HG02571 (cell line): Measurements from ENCODE around the gene SCN8A.
"Not testable (repeated sequence)": the region's sequence is repeated elsewhere in the genome, so short reads cannot be mapped to it uniquely, and the experiment has no call there.

Source experiments
- ATAC-seq: cut with Tn5 transposase; IDR thresholded peaks from one replicate; pipeline ENCODE4 v1.9.1; 2021; ENCODE audit warnings: mild to moderate bottlenecking, moderate library complexity; ENCODE audit not compliant: unreplicated experiment

The SCN8A gene

DNA sequence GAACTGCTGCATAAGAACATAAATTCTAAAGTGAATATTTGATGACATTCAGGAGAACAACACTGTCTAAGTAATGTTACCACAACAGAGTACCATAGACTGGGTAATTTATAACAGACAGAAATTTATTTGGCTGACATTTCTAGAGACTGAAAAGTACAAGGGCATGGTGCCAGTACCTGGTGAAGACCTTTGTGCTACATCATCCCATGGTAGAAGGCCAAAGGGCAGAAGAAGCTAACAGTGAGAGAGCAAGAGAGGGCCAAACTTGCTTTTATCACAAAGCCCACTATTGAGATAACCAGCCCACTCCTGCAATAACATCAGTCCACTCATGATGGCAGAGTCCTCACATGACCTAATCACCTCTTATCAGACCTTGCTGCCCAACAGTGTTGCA is 168.7 kb downstream of the SCN8A start:
- ATAC-seq: no peak

- ATAC-seq: no peak
Observed at GRCh38 chr12:51760231-51760630, 169.2 kb downstream of the SCN8A start.

GRCh38 chr12:51763743-51764142 is 172.7 kb downstream of the SCN8A start:
- ATAC-seq: no peak

GRCh38 chr12:51766067-51766676 is 175.1 kb downstream of the SCN8A start:
- no peak for ATAC-seq

- ATAC-seq: no peak
Observed at GRCh38 chr12:51771008-51771407, 180.0 kb downstream of the SCN8A start.

- ATAC-seq: no peak
Observed at GRCh38 chr12:51773145-51773869, 182.3 kb downstream of the SCN8A start.

DNA sequence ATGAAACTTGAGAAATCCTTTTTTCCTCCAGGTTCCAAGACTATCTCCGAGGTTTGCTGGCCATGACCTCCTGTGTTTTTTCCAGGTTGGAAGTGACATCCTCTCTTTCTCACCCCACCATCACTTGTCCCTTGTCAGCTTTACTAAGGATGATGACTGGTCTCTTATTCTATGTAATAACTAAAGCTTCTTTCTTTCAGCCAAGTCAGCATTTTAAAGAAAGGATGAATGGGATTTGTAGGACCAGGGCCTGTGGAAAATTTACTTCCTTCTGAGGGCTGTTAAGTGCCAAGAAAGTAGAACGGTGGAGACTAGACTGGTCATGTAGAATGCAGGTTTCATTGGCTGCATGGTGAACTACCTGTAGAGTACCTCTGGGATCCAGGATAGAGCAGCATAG is 183.9 kb downstream of the SCN8A start:
- no peak for ATAC-seq

- no peak for ATAC-seq
Observed at GRCh38 chr12:51777457-51777856, 186.4 kb downstream of the SCN8A start.

DNA sequence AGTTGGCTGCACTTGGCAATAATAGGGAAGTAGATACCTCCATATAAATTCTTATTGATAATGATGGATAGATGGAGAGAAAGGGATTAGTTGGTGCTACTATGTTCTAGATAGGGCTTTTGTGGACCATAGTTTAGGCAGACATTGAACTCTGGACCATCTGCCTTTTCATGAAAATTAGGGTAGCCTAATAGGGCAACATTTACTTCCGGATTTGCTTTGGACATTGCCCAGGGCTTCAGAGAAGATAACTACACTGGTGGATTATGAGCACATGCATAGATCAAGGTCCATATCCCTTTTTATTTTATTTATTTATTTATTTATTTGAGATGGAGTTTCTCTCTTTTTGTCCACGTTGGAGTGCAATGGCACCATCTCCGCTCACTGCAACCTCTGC is 186.9 kb downstream of the SCN8A start:
- no peak for ATAC-seq

DNA sequence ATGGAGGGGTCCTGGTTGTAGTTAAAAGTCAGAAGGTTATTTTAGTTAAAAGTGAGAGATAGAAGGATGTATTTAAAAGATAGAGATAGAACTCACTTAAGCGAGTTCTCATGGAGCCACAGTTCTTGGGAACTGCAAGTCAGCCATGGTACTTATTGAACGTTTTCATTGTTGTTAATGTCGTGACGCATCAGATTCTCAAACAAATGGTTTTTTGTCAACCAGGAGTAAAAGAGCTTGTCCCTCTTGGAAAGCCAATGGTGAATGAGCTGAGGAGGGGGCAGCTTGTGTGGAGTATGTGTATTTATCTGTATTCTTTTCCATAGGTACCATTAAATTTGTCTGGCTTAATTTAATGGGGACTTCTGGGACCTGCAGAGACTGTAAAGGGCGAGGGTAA is 188.8 kb downstream of the SCN8A start:
- no peak for ATAC-seq

- ATAC-seq: no peak
Observed at GRCh38 chr12:51784688-51785087, 193.7 kb downstream of the SCN8A start.

- no peak for ATAC-seq
Observed at GRCh38 chr12:51785906-51786305, 194.9 kb downstream of the SCN8A start.

DNA sequence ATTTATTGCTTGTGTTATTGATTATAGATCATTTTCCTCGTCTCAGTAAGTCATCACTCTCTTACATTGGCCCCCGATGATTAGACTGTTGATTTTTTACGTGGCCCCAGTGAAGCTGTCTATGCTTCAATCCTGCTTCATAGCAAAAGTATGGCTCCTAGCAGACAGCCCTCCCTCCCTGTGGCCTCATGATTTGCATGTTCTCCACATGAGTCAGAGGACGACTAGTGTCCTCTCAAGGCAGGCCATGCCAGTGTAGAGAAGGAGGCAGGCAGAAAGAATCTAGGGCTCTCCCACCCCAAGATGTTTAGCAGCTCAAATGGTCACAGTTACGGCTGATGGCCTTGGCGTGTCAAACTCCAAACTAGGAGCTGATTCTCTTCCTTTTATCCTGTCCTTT is 197.8 kb downstream of the SCN8A start:
- ATAC-seq: no peak

GRCh38 chr12:51792417-51792816 is 201.4 kb downstream of the SCN8A start:
- ATAC-seq: no peak

DNA sequence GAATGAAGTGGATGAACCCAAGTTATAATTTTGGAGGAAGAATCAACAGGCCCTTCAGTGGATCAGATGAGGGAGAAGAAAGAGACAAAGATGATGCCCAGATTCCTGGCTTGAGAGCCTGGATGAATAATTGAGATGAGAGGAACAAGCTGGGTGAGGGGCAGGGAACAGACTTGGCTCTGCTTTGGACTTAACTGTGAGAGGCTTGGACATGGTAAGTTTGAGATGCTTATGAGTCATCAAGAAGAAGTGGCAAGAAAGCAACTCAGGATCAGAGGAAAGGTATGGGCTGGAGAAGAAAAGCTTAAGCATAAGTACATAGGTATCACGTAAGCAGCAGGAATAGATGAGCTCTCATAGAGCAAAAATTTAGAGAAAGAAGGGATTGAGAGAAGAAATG is 202.2 kb downstream of the SCN8A start:
- ATAC-seq: no peak

GRCh38 chr12:51797301-51797700 is 206.3 kb downstream of the SCN8A start:
- ATAC-seq: no peak

- ATAC-seq: not testable (repeated sequence)
Observed at GRCh38 chr12:51798051-51798450, 207.0 kb downstream of the SCN8A start.

- no peak for ATAC-seq
Observed at GRCh38 chr12:51798501-51798900, 207.5 kb downstream of the SCN8A start.

GRCh38 chr12:51801027-51801426 is 210.0 kb downstream of the SCN8A start:
- ATAC-seq: no peak

GRCh38 chr12:51806896-51807295 is 215.9 kb downstream of the SCN8A start:
- no peak for ATAC-seq

DNA sequence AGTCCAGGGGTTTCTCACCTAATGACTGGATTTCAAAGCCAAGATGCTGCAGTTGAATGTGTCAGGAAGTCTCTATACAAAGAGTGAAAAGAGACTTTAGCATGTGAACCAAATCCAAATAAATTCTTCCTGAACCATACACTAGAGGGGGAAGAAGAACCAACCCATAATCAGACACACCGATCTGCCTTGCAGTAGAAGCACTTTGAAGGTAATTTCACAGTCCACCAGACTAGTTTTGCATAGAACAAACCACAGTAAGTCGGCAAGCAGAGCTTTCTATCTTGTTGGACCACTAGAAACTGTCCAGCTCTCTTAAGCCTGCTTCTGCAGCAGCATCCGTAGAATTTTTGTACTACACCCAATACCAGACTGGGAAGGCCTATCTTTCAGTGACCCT is 218.2 kb downstream of the SCN8A start:
- ATAC-seq: no peak
